ENCODE measurements around the gene AREL1. TPM values are rescaled to one million over a fixed set of nuclear protein-coding genes. Genes with fewer than 3 reads are reported as not detected.

Gene AREL1
- total RNA-seq, 1 experiment from 2014 or later: 34.2 TPM

DNA sequence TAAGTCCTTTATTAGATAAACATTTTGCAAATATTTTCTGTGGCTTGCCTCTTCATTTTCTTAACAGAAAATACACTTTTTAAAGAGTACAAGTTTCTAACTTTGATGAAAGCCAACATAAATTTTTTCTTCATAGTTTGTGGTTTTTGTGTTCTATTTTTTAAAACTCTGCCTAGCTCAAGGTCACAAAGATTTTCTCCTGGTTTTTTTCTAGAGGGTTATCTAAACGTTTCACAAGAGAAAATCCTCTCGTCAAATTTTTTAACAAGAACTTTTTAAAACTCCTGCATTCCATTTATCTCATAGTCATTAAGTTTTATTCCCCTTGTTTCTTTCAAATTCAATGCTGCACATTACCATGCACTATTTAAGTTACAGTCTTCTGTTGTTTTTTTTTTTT, 8.2 kb downstream of the AREL1 start:
- Histone ChIP-seq H3K79me1 (ENCODE audit: insufficient read depth, low read depth, low read length, poor library complexity, severe bottlenecking) (no peaks in the 10 kb centered on the region), H3K18ac (ENCODE audit: insufficient read length, low read depth, low read length) (no peak overlapping the region), H3K4me2 (ENCODE audit: insufficient read depth, insufficient read length, low read length) (no peak overlapping the region), H3K23ac (ENCODE audit: insufficient read length, low read depth, low read length) (no peak overlapping the region), H3K4ac (ENCODE audit: low read depth, low read length) (no peak overlapping the region), H2BK5ac (ENCODE audit: insufficient read length, low read length) (no peak overlapping the region), H3K9ac (ENCODE audit: extremely low read depth, insufficient read length, low read length) (no peak overlapping the region), H4K5ac (ENCODE audit: insufficient read length, low read depth, low read length) (no peak overlapping the region), H4K91ac (ENCODE audit: insufficient read length, low read depth, low read length) (no peak overlapping the region), H3K56ac (ENCODE audit: insufficient read length, low read depth, low read length) (no peak overlapping the region), H2BK120ac (ENCODE audit: low read depth, low read length, poor library complexity, severe bottlenecking) (no peak overlapping the region), H4K8ac (replicated peaks; ENCODE audit: insufficient read length, low read depth, low read length) (no peak overlapping the region), H3K4me1 (ENCODE audit: insufficient read depth, low read length) (no peaks in the 10 kb centered on the region), H3K79me2 (ENCODE audit: insufficient read depth, low read length) (peaks cover 11% of the 10 kb centered on the region; the same call in 1 of the 2 replicates), H3K9me3 (ENCODE audit: control insufficient read depth, low read depth, low read length) (no peaks in the 10 kb centered on the region), H2BK12ac (ENCODE audit: insufficient read length, low read depth, low read length) (no peak overlapping the region), H3K23me2 (ENCODE audit: insufficient read length, low read depth, low read length, poor library complexity, severe bottlenecking) (no peaks in the 10 kb centered on the region), H3K14ac (ENCODE audit: insufficient read depth, low read length) (no peak overlapping the region), H3T11ph (ENCODE audit: low read length) (no peak overlapping the region), H2AFZ (ENCODE audit: low read length) (no peak overlapping the region), H3K27ac (ENCODE audit: insufficient read length, low read depth, low read length) (no peak overlapping the region), H4K20me1 (ENCODE audit: control insufficient read depth, insufficient read depth, insufficient read length) (no peaks in the 10 kb centered on the region), H2BK15ac (ENCODE audit: low read depth, low read length) (no peak overlapping the region), H2AK5ac (ENCODE audit: insufficient read length, low read length) (no peak overlapping the region), H2BK20ac (ENCODE audit: low read depth, low read length, poor library complexity, severe bottlenecking) (no peak overlapping the region), H3K27me3 (ENCODE audit: insufficient read depth, low read length) (no peaks in the 10 kb centered on the region)
- peaks cover 29 to 37% (median 35%) of the 10 kb centered on the region in 3 experiments for H3K36me3 Mint-ChIP-seq (ENCODE audit: insufficient read depth in 1 of 3, low read depth in 3 of 3)
- WGBS (ENCODE audit: extremely low coverage, insufficient read length, low lambda C conversion rate): no CpG with 5 or more reads among the region's 2 CpGs
- H3K4me1 Mint-ChIP-seq: no peaks in the 10 kb centered on the region
- TF ChIP-seq, protein P1, sequence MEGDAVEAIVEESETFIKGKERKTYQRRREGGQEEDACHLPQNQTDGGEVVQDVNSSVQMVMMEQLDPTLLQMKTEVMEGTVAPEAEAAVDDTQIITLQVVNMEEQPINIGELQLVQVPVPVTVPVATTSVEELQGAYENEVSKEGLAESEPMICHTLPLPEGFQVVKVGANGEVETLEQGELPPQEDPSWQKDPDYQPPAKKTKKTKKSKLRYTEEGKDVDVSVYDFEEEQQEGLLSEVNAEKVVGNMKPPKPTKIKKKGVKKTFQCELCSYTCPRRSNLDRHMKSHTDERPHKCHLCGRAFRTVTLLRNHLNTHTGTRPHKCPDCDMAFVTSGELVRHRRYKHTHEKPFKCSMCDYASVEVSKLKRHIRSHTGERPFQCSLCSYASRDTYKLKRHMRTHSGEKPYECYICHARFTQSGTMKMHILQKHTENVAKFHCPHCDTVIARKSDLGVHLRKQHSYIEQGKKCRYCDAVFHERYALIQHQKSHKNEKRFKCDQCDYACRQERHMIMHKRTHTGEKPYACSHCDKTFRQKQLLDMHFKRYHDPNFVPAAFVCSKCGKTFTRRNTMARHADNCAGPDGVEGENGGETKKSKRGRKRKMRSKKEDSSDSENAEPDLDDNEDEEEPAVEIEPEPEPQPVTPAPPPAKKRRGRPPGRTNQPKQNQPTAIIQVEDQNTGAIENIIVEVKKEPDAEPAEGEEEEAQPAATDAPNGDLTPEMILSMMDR (conservative IDR thresholded peaks at IDR 0.05): no peak
- H3K27ac Mint-ChIP-seq: no peak overlapping the region
- H3K4me3 Mint-ChIP-seq: no peak overlapping the region
- no peaks in the 10 kb centered on the region for H3K27me3 Mint-ChIP-seq (ENCODE audit: low read depth)
- DNase-seq: no peak
- H3K9me3 Mint-ChIP-seq: peaks cover 16 to 31% of the 10 kb centered on the region in 2 experiments
